Type B pancreatic cell (in vitro differentiated cells): ENCODE data around the gene PUSL1. TPM values are rescaled to one million over a fixed set of nuclear protein-coding genes. Genes with fewer than 3 reads are reported as not detected.

Experiments used
- DNase-seq: peaks from one replicate; pipeline ENCODE4 v3.0.0; 2021; ENCODE audit warnings: mixed read lengths; ENCODE audit not compliant: unreplicated experiment; ENCODE audit errors: extremely low spot score
- H3K27ac Mint-ChIP-seq: 2 replicates; pipeline ENCODE4 v1.8.0; 2021; ENCODE audit warnings: mild to moderate bottlenecking, mixed read lengths
- H3K27me3 Mint-ChIP-seq: 2 replicates; pipeline ENCODE4 v1.8.0; 2021; ENCODE audit warnings: mixed read lengths
- H3K36me3 Mint-ChIP-seq: 2 replicates; pipeline ENCODE4 v1.8.0; 2021; ENCODE audit warnings: mixed read lengths
- H3K4me1 Mint-ChIP-seq: one replicate; pipeline ENCODE4 v1.8.0; 2021; ENCODE audit warnings: mixed read lengths; ENCODE audit not compliant: unreplicated experiment
- H3K4me3 Mint-ChIP-seq: 2 replicates; pipeline ENCODE4 v1.8.0; 2021; ENCODE audit warnings: mild to moderate bottlenecking, mixed read lengths
- H3K9me3 Mint-ChIP-seq: 2 replicates; pipeline ENCODE4 v1.8.0; 2021; ENCODE audit warnings: mixed read lengths
- CTCF ChIP-seq: fragments of 200-600 bp; sonication (generic); conservative IDR thresholded peaks from 2 replicates; pipeline ENCODE4 v1.5.0; 2021; ENCODE audit warnings: antibody characterized with exemption, mild to moderate bottlenecking
- total RNA-seq: library from RNA; stranded (reverse); gene quantifications from 2 replicates; pipeline ENCODE4 v1.2.1, GENCODE V29; 2021; ENCODE audit warnings: low replicate concordance

Gene PUSL1
- total RNA-seq, 1 donor from 2014 or later: 20.4 TPM

DNA sequence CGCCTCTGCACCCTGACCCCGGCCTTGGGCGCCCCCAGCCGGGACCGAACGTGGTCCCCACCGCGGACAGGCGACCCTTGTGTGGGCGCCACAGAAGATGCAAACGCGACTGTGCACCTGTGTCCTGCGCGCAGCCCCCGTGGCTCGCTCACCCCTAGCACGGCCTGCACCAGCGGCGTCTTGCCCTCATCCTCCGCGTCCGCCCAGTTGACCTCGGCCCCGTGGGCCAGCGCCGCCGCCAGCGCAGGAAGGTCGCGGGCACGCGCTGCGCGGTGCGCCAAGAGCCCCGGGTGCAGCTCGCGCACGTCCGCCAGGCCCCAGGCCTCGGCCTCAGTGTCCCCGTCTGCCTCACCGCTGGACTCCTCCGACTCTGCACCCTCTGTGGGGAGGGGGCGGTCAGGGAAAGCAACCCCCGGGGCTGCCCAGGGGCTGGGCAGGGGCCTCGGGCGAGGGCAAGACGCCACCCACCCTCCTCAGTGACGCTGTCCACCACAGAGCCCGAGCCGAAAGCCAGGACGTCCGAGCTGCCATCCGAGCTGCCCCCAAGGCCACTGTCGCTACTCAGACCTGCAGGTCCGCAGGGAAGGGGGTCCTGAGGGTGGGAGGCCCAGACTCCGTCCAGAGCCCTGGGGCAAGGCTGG is 14.0 kb upstream of the PUSL1 start:
- no peaks in the 10 kb centered on the region for H3K36me3 Mint-ChIP-seq
- no peak for DNase-seq
- no peaks in the 10 kb centered on the region for H3K9me3 Mint-ChIP-seq
- no peak overlapping the region for H3K4me3 Mint-ChIP-seq
- no peak overlapping the region for H3K27ac Mint-ChIP-seq
- no peak for TF ChIP-seq CTCF
- H3K27me3 Mint-ChIP-seq: no peaks in the 10 kb centered on the region
- peaks cover 6% of the 10 kb centered on the region for H3K4me1 Mint-ChIP-seq

DNA sequence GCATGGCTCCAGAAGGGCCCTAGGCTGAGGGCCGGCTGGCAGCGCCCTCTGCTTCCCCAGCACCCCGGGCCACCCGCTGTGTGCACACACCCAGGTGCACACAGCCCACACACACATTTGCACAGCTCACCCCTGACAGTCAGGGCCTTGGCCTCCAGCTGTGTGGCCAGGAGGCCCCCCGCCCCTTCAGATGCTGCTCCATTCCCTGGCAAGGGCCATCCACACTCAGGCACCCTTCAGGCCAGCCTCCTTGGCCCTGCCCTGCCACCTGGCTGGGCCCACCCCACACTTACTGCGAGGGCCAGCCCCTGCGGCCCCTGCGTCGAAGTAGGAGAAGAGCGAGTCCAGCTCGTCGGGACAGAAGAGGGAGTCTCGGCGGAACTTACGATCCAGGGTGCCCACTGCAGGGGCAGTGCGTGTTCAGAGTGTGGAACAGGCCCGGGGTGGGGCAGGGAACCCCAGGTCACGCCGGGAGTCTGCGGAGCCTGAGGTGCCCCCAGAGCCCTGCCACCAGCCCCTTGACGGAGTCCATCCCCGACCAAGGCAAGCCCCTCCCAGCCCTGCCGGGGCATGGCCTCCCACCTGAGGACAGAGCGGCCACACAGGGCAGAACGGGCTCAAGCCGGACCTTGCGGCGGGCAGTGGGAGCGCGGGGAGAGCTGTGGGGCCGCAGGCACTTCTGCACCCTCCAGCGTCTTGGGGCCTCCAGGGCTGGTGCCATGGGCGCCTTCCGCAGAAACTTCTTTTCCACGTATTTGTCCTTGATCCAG is 13.1 kb upstream of the PUSL1 start:
- Mint-ChIP-seq H3K27me3 (no peaks in the 10 kb centered on the region), H3K4me3 (no peak overlapping the region), H3K4me1 (peaks cover 6% of the 10 kb centered on the region), H3K27ac (no peak overlapping the region), H3K9me3 (no peaks in the 10 kb centered on the region), H3K36me3 (no peaks in the 10 kb centered on the region)
- TF ChIP-seq CTCF: no peak
- no peak for DNase-seq

GRCh38 chr1:1296070-1297061 is 12.0 kb upstream of the PUSL1 start:
- Mint-ChIP-seq H3K27me3 (no peaks in the 10 kb centered on the region), H3K4me1 (peaks cover 6% of the 10 kb centered on the region), H3K36me3 (no peaks in the 10 kb centered on the region), H3K27ac (no peak overlapping the region), H3K4me3 (no peak overlapping the region), H3K9me3 (no peaks in the 10 kb centered on the region)
- DNase-seq: no peak
- TF ChIP-seq CTCF: no peak

GRCh38 chr1:1297802-1298424 is 10.5 kb upstream of the PUSL1 start:
- H3K4me1 Mint-ChIP-seq: no peaks in the 10 kb centered on the region
- H3K9me3 Mint-ChIP-seq: no peaks in the 10 kb centered on the region
- H3K4me3 Mint-ChIP-seq: no peak overlapping the region
- no peaks in the 10 kb centered on the region for H3K27me3 Mint-ChIP-seq
- DNase-seq: no peak
- H3K36me3 Mint-ChIP-seq: no peaks in the 10 kb centered on the region
- no peak for TF ChIP-seq CTCF
- no peak overlapping the region for H3K27ac Mint-ChIP-seq
